Measurements from ENCODE around the gene MDFI. TPM values are rescaled to one million over a fixed set of nuclear protein-coding genes. Genes with fewer than 3 reads are reported as not detected.

The MDFI gene
- total RNA-seq, 2 experiments from 2014 or later = not detected

- Mint-ChIP-seq H3K4me3 (no peak overlapping the region), H3K9me3 (peaks cover 7% of the 10 kb centered on the region), H3K27me3 (peaks cover 16% of the 10 kb centered on the region), H3K27ac (no peak overlapping the region), H3K4me1 (ENCODE audit: low read depth) (peaks cover 12% of the 10 kb centered on the region), H3K36me3 (ENCODE audit: low read depth) (no peaks in the 10 kb centered on the region)
- H3K36me3 ChIP-seq (ENCODE audit: insufficient read depth, low read length) = no peaks in the 10 kb centered on the region
- no peak for TF ChIP-seq CTCF (IDR thresholded peaks at IDR 0.05)
- DNase-seq = no peak
- H3K9me3 ChIP-seq (ENCODE audit: control insufficient read depth in 1 of 2, insufficient read depth in 1 of 2, low read length in 2 of 2) = peaks cover 9 to 20% of the 10 kb centered on the region in 2 experiments
- no peak for ATAC-seq (ENCODE audit: poor library complexity)
- peaks cover 0 to 4% of the 10 kb centered on the region in 2 experiments for H3K27me3 ChIP-seq (ENCODE audit: control insufficient read depth in 1 of 2, insufficient read depth in 2 of 2, low read length in 2 of 2)
- intact Hi-C loops (cut with DNase I, micrococcal nuclease) = no loop called here
- CTCF ChIA-PET = no interaction called here
- POLR2A ChIA-PET = no interaction called here
- H3K27ac ChIP-seq (ENCODE audit: low read depth in 1 of 2, low read length in 2 of 2) = no peak overlapping the region
- H3K4me1 ChIP-seq (ENCODE audit: insufficient read depth, low read length) = peaks cover 6% of the 10 kb centered on the region
- H3K4me3 ChIP-seq (ENCODE audit: low read length) = no peak overlapping the region
Observed at GRCh38 chr6:41622206-41622988, 15.9 kb upstream of the MDFI start.

- Histone ChIP-seq H3K4me3 (ENCODE audit: low read length) (no peak overlapping the region), H3K9me3 (ENCODE audit: control insufficient read depth in 1 of 2, insufficient read depth in 1 of 2, low read length in 2 of 2) (peaks cover 9 to 21% of the 10 kb centered on the region in 2 experiments), H3K27ac (ENCODE audit: low read depth in 1 of 2, low read length in 2 of 2) (no peak overlapping the region), H3K36me3 (ENCODE audit: insufficient read depth, low read length) (no peaks in the 10 kb centered on the region), H3K4me1 (ENCODE audit: insufficient read depth, low read length) (peaks cover 6% of the 10 kb centered on the region), H3K27me3 (ENCODE audit: control insufficient read depth in 1 of 2, insufficient read depth in 2 of 2, low read length in 2 of 2) (peaks cover 0 to 4% of the 10 kb centered on the region in 2 experiments)
- H3K27ac Mint-ChIP-seq = no peak overlapping the region
- TF ChIP-seq CTCF (IDR thresholded peaks at IDR 0.05) = no peak
- no peak for ATAC-seq (ENCODE audit: poor library complexity)
- ChIA-PET POLR2A (no interaction called here), CTCF (no interaction called here)
- H3K4me3 Mint-ChIP-seq = no peak overlapping the region
- H3K36me3 Mint-ChIP-seq (ENCODE audit: low read depth) = no peaks in the 10 kb centered on the region
- intact Hi-C loops (cut with DNase I, micrococcal nuclease) = no loop called here
- no peak for DNase-seq
- peaks cover 7% of the 10 kb centered on the region for H3K9me3 Mint-ChIP-seq
- peaks cover 12% of the 10 kb centered on the region for H3K4me1 Mint-ChIP-seq (ENCODE audit: low read depth)
- peaks cover 17% of the 10 kb centered on the region for H3K27me3 Mint-ChIP-seq
Observed at GRCh38 chr6:41623330-41623729, 14.9 kb upstream of the MDFI start.

GRCh38 chr6:41624621-41625380 lies 13.5 kb upstream of the MDFI start:
- H3K4me3 Mint-ChIP-seq = no peak overlapping the region

More at GRCh38 chr6:41624621-41625380, 13.5 kb upstream of the MDFI start:
- ATAC-seq (ENCODE audit: poor library complexity) (no peak), DNase-seq (peak in 1 of 14 experiments; percentile 5)
- Mint-ChIP-seq H3K27me3 (peaks cover 17% of the 10 kb centered on the region), H3K36me3 (ENCODE audit: low read depth) (no peaks in the 10 kb centered on the region), H3K27ac (no peak overlapping the region), H3K9me3 (peaks cover 7% of the 10 kb centered on the region), H3K4me1 (ENCODE audit: low read depth) (peaks cover 12% of the 10 kb centered on the region)
- H3K36me3 ChIP-seq (ENCODE audit: insufficient read depth, low read length) = no peaks in the 10 kb centered on the region
- intact Hi-C loops (cut with DNase I, micrococcal nuclease) = no loop called here
- no peak for TF ChIP-seq CTCF (IDR thresholded peaks at IDR 0.05)
- POLR2A ChIA-PET = no interaction called here
- no peak overlapping the region for H3K27ac ChIP-seq (ENCODE audit: low read depth in 1 of 2, low read length in 2 of 2)
- H3K4me3 ChIP-seq (ENCODE audit: low read length) = no peak overlapping the region
- CTCF ChIA-PET = no interaction called here
- H3K9me3 ChIP-seq (ENCODE audit: control insufficient read depth in 1 of 2, insufficient read depth in 1 of 2, low read length in 2 of 2) = peaks cover 9 to 21% of the 10 kb centered on the region in 2 experiments
- no peaks in the 10 kb centered on the region for H3K27me3 ChIP-seq (ENCODE audit: control insufficient read depth in 1 of 2, insufficient read depth in 2 of 2, low read length in 2 of 2)
- H3K4me1 ChIP-seq (ENCODE audit: insufficient read depth, low read length) = peaks cover 6% of the 10 kb centered on the region

All from CD4-positive, alpha-beta T cell (primary cell).